Natural killer cell (primary cell): Measurements from ENCODE around the gene PPP1R26. TPM values are rescaled to one million over a fixed set of nuclear protein-coding genes. Genes with fewer than 3 reads are reported as not detected.

Experiments
- ATAC-seq, 3 donors: fragments of 150-1000 bp in 2 of 3; fragments of 200-7000 bp in 1 of 3; cut with Tn5 transposase; 1 replicate in 1 of 3; 2 replicates in 2 of 3; pipeline ENCODE4 v1.10.0; 2021; ENCODE audit warnings: mild to moderate bottlenecking in 2 of 3, moderate library complexity in 2 of 3
- DNase-seq, 2 donors: peaks; one replicate each; pipeline versions ENCODE4 v3.0.0 to v3.0.0-alpha.2; 2013 to 2021; ENCODE audit warnings: mixed read lengths in 1 of 2
- H3K27ac ChIP-seq: one replicate; pipeline ENCODE4 v1.5.1; 2013; ENCODE audit warnings: mild to moderate bottlenecking, low read length
- H3K27me3 ChIP-seq: one replicate; pipeline ENCODE4 v1.6.1; 2013; ENCODE audit warnings: low read length; ENCODE audit not compliant: control insufficient read depth, insufficient read depth
- H3K36me3 ChIP-seq: one replicate; pipeline ENCODE4 v1.6.1; 2013; ENCODE audit warnings: low read length; ENCODE audit not compliant: control insufficient read depth, insufficient read depth
- H3K4me1 ChIP-seq: one replicate; pipeline ENCODE4 v1.6.1; 2013; ENCODE audit warnings: low read length; ENCODE audit not compliant: control insufficient read depth, insufficient read depth
- H3K4me3 ChIP-seq: one replicate; pipeline ENCODE4 v1.5.1; 2013; ENCODE audit warnings: low read length
- H3K9me3 ChIP-seq: one replicate; pipeline ENCODE4 v1.6.1; 2013; ENCODE audit warnings: low read length; ENCODE audit not compliant: control insufficient read depth, insufficient read depth
- H3K27ac Mint-ChIP-seq, 2 donors: one replicate each; pipeline ENCODE4 v1.8.0; 2022; ENCODE audit warnings: mild to moderate bottlenecking in 2 of 2, mixed read lengths in 2 of 2, moderate library complexity in 1 of 2
- H3K27me3 Mint-ChIP-seq, 2 donors: one replicate each; pipeline ENCODE4 v1.8.0; 2022; ENCODE audit warnings: low read depth in 2 of 2, mixed read lengths in 2 of 2
- H3K36me3 Mint-ChIP-seq: one replicate; pipeline ENCODE4 v1.8.0; 2022; ENCODE audit warnings: mixed read lengths
- H3K4me1 Mint-ChIP-seq, 2 donors: one replicate each; pipeline ENCODE4 v1.8.0; 2022; ENCODE audit warnings: mixed read lengths in 2 of 2
- H3K4me3 Mint-ChIP-seq: one replicate; pipeline ENCODE4 v1.8.0; 2022; ENCODE audit warnings: mild to moderate bottlenecking, moderate library complexity, mixed read lengths
- H3K9me3 Mint-ChIP-seq, 2 donors: one replicate each; pipeline ENCODE4 v1.8.0; 2022; ENCODE audit warnings: mixed read lengths in 2 of 2
- CTCF ChIP-seq: fragments of 200-600 bp; IDR thresholded peaks from one replicate; pipeline ENCODE4 v1.8.0; 2022; ENCODE audit warnings: antibody characterized with exemption
- WGBS: methylation state at CpG from one replicate; pipeline ENCODE4 v1.1.7; 2013; ENCODE audit warnings: missing lambda C conversion rate; ENCODE audit not compliant: insufficient coverage; 5-methylcytosine and 5-hydroxymethylcytosine counted together
- intact Hi-C: fragments of 100-400 bp; cut with micrococcal nuclease; formaldehyde crosslinking; loops from one replicate; pipeline ENCODE4 v1.14.2; 2022
- total RNA-seq, 4 donors: library from RNA; stranded (reverse); fragments of 120-200 nt in 1 of 4; gene quantifications; one replicate each; pipeline versions ENCODE4 v1.2.3 to v1.2.4, GENCODE V29; 2013 to 2022

The PPP1R26 gene
- total RNA-seq, 3 donors from 2014 or later (not counting 1 experiment from before 2014, with no cell fraction given): 3.2 to 5.3 (median 3.6) TPM

- Histone ChIP-seq H3K36me3 (peaks cover 4% of the 10 kb centered on the region), H3K27me3 (no peaks in the 10 kb centered on the region), H3K27ac (no peak overlapping the region), H3K4me3 (no peak overlapping the region), H3K4me1 (peaks cover 28% of the 10 kb centered on the region), H3K9me3 (no peaks in the 10 kb centered on the region)
- no peaks in the 10 kb centered on the region for H3K36me3 Mint-ChIP-seq
- ATAC-seq: no peak
- no peak for DNase-seq
- intact Hi-C loops: no loop called here
- H3K4me1 Mint-ChIP-seq: peaks cover 11 to 29% of the 10 kb centered on the region in 2 donors
- H3K27ac Mint-ChIP-seq: no peak overlapping the region
- TF ChIP-seq CTCF: no peak
- 89% methylated on average over 15 of the region's 15 CpGs for WGBS
- H3K9me3 Mint-ChIP-seq: no peaks in the 10 kb centered on the region
- H3K27me3 Mint-ChIP-seq: no peaks in the 10 kb centered on the region
- H3K4me3 Mint-ChIP-seq: no peak overlapping the region
These were observed 19.0 kb downstream of the PPP1R26 start for GRCh38 chr9:135498381-135499126.

GRCh38 chr9:135499326-135500070, 19.9 kb downstream of the PPP1R26 start:
- H3K36me3 ChIP-seq: peaks cover 10% of the 10 kb centered on the region
- H3K27ac ChIP-seq: no peak overlapping the region
- Mint-ChIP-seq H3K27ac (peak overlapping the region; percentile 56 to 76), H3K27me3 (no peaks in the 10 kb centered on the region), H3K4me1 (peaks cover 14 to 32% of the 10 kb centered on the region in 2 donors), H3K36me3 (no peaks in the 10 kb centered on the region), H3K4me3 (peak overlapping the region; percentile 88), H3K9me3 (no peaks in the 10 kb centered on the region)
- intact Hi-C loops: no loop called here
- TF ChIP-seq CTCF: no peak
- peak overlapping the region; percentile 71 for H3K4me3 ChIP-seq
- ATAC-seq: peak; percentile 42 to 58 (median 49)
- DNase-seq: peak; percentile 86 to 93
- peaks cover 28% of the 10 kb centered on the region for H3K4me1 ChIP-seq
- no peaks in the 10 kb centered on the region for H3K9me3 ChIP-seq
- under 1% methylated on average over 58 of the region's 58 CpGs for WGBS
- no peaks in the 10 kb centered on the region for H3K27me3 ChIP-seq

- Histone ChIP-seq H3K4me3 (peak overlapping the region; percentile 71), H3K27me3 (no peaks in the 10 kb centered on the region), H3K27ac (no peak overlapping the region), H3K36me3 (peaks cover 10% of the 10 kb centered on the region), H3K4me1 (peaks cover 28% of the 10 kb centered on the region), H3K9me3 (no peaks in the 10 kb centered on the region)
- H3K4me1 Mint-ChIP-seq: peaks cover 16 to 34% of the 10 kb centered on the region in 2 donors
- no peak for TF ChIP-seq CTCF
- H3K36me3 Mint-ChIP-seq: no peaks in the 10 kb centered on the region
- ATAC-seq: peak in 2 of 3 donors; percentile 10 to 16
- H3K27me3 Mint-ChIP-seq: no peaks in the 10 kb centered on the region
- DNase-seq: no peak
- peak overlapping the region in 1 of 2 donors; percentile 91 for H3K27ac Mint-ChIP-seq
- intact Hi-C loops: no loop called here
- WGBS: under 1% methylated on average over 29 of the region's 29 CpGs
- H3K4me3 Mint-ChIP-seq: peak overlapping the region; percentile 89
- no peaks in the 10 kb centered on the region for H3K9me3 Mint-ChIP-seq
These were observed 20.5 kb downstream of the PPP1R26 start for GRCh38 chr9:135500071-135500524.
